DND-41 (cell line): ENCODE measurements around the gene ILK.

Experiments
- ATAC-seq: fragments of 200-7000 bp; cut with Tn5 transposase; 3 replicates; pipeline ENCODE4 v1.9.1; 2021; ENCODE audit warnings: low read depth; ENCODE audit not compliant: insufficient read depth
- DNase-seq: peaks from one replicate; pipeline ENCODE4 v3.0.0-alpha.2; 2020
- H2AFZ ChIP-seq: 2 replicates; pipeline ENCODE4 v1.6.0; 2012; ENCODE audit warnings: low read depth, low read length
- H3K27ac ChIP-seq: 2 replicates; pipeline ENCODE4 v1.5.1; 2012; ENCODE audit warnings: low read length, inconsistent platforms
- H3K27me3 ChIP-seq: fragments of 200-600 bp; sonication (generic); 2 replicates; pipeline ENCODE4 v1.6.0; 2012; ENCODE audit warnings: low read length, mild to moderate bottlenecking, inconsistent platforms; ENCODE audit not compliant: insufficient read depth, poor library complexity
- H3K36me3 ChIP-seq: 2 replicates; pipeline ENCODE4 v1.5.1; 2012; ENCODE audit warnings: low read length, inconsistent platforms; ENCODE audit not compliant: insufficient read depth
- H3K4me1 ChIP-seq: 2 replicates; pipeline ENCODE4 v1.5.1; 2012; ENCODE audit warnings: mild to moderate bottlenecking, low read length; ENCODE audit not compliant: insufficient read depth
- H3K4me2 ChIP-seq: 2 replicates; pipeline ENCODE4 v1.6.0; 2012; ENCODE audit warnings: mild to moderate bottlenecking, moderate library complexity, low read length, inconsistent platforms; ENCODE audit not compliant: insufficient read depth
- H3K4me3 ChIP-seq, 2 experiments: fragments of 200-600 bp in 1 of 2; shearing (Covaris generic) in 1 of 2; 2 replicates each; pipeline ENCODE4 v1.5.1; 2012 to 2016; ENCODE audit warnings: inconsistent platforms in 2 of 2, low read length in 2 of 2, mild to moderate bottlenecking in 2 of 2, low read depth in 1 of 2, moderate library complexity in 1 of 2
- H3K79me2 ChIP-seq: 2 replicates; pipeline ENCODE4 v1.6.0; 2012; ENCODE audit warnings: low read length, inconsistent platforms; ENCODE audit not compliant: insufficient read depth
- H3K9ac ChIP-seq: 2 replicates; pipeline ENCODE4 v1.6.0; 2012; ENCODE audit warnings: low read depth, mild to moderate bottlenecking, inconsistent platforms, low read length, moderate library complexity
- H3K9me3 ChIP-seq: 2 replicates; pipeline ENCODE4 v1.5.1; 2012; ENCODE audit warnings: low read length, moderate library complexity, mild to moderate bottlenecking, inconsistent platforms; ENCODE audit not compliant: insufficient read depth, severe bottlenecking
- H4K20me1 ChIP-seq: 2 replicates; pipeline ENCODE4 v1.6.0; 2012; ENCODE audit warnings: low read length; ENCODE audit not compliant: insufficient read depth
- EZH2 ChIP-seq: IDR thresholded peaks from 3 replicates; pipeline ENCODE4 v1.6.1; 2012; ENCODE audit warnings: borderline replicate concordance, low read depth, mild to moderate bottlenecking, moderate library complexity, low read length, inconsistent platforms; ENCODE audit not compliant: severe bottlenecking
- TF ChIP-seq, protein P1 (sequence below): IDR thresholded peaks from 2 replicates; pipeline ENCODE4 v1.5.1; 2012; ENCODE audit warnings: borderline replicate concordance, low read length, moderate library complexity, mild to moderate bottlenecking; ENCODE audit not compliant: poor library complexity, severe bottlenecking; ENCODE audit errors: extremely low read depth

Gene ILK

DNA sequence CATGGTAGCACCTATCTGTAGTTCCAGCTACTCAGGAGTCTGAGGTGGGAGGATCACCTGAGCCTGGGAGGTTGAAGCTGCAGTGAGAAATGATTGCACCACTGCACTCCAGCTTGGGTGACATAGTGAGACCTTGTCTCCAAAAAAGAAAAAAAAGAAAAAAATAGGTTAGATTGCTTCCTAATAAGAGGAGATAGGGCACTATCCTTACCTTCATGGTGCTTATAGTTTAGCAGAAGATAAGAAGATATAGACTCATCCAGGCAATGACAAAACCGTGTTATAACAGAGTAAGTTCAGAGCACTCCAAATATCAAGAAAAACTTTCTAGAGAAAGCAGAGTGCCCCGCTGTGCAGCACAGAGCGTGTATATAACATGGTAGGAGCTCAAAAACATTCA lies 42.3 kb upstream of the ILK start:
- no peak for TF ChIP-seq EZH2
- TF ChIP-seq, protein P1, sequence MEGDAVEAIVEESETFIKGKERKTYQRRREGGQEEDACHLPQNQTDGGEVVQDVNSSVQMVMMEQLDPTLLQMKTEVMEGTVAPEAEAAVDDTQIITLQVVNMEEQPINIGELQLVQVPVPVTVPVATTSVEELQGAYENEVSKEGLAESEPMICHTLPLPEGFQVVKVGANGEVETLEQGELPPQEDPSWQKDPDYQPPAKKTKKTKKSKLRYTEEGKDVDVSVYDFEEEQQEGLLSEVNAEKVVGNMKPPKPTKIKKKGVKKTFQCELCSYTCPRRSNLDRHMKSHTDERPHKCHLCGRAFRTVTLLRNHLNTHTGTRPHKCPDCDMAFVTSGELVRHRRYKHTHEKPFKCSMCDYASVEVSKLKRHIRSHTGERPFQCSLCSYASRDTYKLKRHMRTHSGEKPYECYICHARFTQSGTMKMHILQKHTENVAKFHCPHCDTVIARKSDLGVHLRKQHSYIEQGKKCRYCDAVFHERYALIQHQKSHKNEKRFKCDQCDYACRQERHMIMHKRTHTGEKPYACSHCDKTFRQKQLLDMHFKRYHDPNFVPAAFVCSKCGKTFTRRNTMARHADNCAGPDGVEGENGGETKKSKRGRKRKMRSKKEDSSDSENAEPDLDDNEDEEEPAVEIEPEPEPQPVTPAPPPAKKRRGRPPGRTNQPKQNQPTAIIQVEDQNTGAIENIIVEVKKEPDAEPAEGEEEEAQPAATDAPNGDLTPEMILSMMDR = no peak
- Histone ChIP-seq H3K79me2 (no peaks in the 10 kb centered on the region), H4K20me1 (no peaks in the 10 kb centered on the region), H3K4me3 (no peak overlapping the region), H3K36me3 (no peaks in the 10 kb centered on the region), H3K9me3 (no peaks in the 10 kb centered on the region), H3K4me2 (no peak overlapping the region), H3K9ac (no peak overlapping the region), H2AFZ (no peak overlapping the region), H3K27ac (no peak overlapping the region), H3K27me3 (no peaks in the 10 kb centered on the region), H3K4me1 (no peaks in the 10 kb centered on the region)
- ATAC-seq (no peak), DNase-seq (no peak)

DNA sequence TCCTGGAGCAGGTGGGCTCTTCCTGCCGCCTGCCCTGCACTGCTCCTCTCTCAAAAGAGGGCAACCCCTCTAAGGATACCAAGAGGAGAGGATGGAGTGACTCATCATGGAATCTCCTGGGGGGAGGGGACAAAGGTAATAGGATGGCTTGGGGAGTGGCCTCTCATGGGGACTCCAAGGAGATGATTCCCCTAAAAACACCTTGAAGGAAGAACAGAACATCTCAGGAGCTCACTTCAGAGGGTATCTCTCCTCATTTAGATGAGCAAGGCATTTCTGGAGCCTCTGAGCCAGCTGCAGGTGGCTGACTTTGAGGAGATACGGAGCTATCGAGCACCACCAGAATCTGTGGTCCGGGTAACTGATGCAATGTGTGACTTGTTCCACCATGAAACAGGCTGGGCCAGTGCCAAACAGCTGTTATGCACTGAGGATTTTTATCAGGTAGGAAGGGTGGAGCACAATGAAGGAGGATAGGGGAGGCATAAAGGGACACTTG lies 40.4 kb upstream of the ILK start:
- ATAC-seq (no peak), DNase-seq (no peak)
- Histone ChIP-seq H3K79me2 (no peaks in the 10 kb centered on the region), H3K4me1 (no peaks in the 10 kb centered on the region), H3K9me3 (no peaks in the 10 kb centered on the region), H3K27ac (no peak overlapping the region), H2AFZ (no peak overlapping the region), H3K27me3 (no peaks in the 10 kb centered on the region), H3K4me3 (no peak overlapping the region), H3K9ac (no peak overlapping the region), H3K4me2 (no peak overlapping the region), H4K20me1 (no peaks in the 10 kb centered on the region), H3K36me3 (no peaks in the 10 kb centered on the region)
- no peak for TF ChIP-seq EZH2
- TF ChIP-seq, protein P1 = no peak

DNA sequence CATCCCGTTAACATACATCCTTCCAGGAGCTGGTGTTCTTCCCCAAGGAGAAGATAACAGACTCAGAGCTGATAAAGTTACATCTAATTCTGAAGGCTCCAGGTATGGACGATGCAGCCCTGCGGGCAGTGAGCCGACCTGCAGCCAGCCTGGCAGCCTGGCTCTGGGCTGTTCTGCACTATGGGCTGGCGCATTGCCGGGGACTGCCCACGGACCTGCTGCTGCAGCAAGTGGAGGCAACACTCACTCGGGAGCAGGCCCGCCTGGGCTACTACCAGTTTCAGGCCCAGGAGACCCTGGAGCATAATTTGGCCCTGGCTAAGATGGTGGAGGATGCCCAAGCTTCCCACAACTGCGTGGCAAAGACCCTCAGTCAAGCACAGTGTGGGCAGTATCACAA lies 39.9 kb upstream of the ILK start:
- TF ChIP-seq EZH2 = no peak
- TF ChIP-seq, protein P1 = no peak
- ATAC-seq = no peak
- Histone ChIP-seq H3K4me3 (no peak overlapping the region), H3K27me3 (no peaks in the 10 kb centered on the region), H3K4me1 (no peaks in the 10 kb centered on the region), H3K27ac (no peak overlapping the region), H3K36me3 (no peaks in the 10 kb centered on the region), H3K9me3 (no peaks in the 10 kb centered on the region), H4K20me1 (no peaks in the 10 kb centered on the region), H2AFZ (no peak overlapping the region), H3K9ac (no peak overlapping the region), H3K4me2 (no peak overlapping the region), H3K79me2 (no peaks in the 10 kb centered on the region)
- no peak for DNase-seq

DNA sequence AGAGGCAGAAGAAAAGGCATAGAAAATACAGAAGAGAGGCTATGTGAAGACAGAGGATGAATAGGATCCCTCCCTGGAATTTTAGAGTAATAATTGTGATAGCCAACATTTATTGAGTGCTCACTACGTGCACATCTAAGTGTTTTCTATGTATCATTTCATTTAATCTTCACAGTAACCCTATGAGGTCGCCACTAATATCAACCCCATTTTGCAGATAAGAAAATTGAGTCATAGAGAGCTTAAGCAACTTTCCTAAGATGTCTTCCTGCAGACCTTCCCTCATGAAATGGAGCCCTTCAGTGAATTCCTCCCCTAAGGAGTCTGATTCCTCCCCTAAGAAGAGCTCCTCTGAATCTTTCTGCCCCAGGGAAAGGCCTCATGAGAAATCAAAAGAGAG lies 38.2 kb upstream of the ILK start:
- ATAC-seq (no peak), DNase-seq (no peak)
- no peaks in the 10 kb centered on the region for H3K4me1 ChIP-seq
- H3K9ac ChIP-seq = no peak overlapping the region
- no peaks in the 10 kb centered on the region for H3K27me3 ChIP-seq
- no peaks in the 10 kb centered on the region for H3K36me3 ChIP-seq
- TF ChIP-seq, protein P1 = no peak
- no peak for TF ChIP-seq EZH2
- no peak overlapping the region for H3K4me3 ChIP-seq
- no peak overlapping the region for H3K27ac ChIP-seq
- no peak overlapping the region for H2AFZ ChIP-seq
- H3K79me2 ChIP-seq = no peaks in the 10 kb centered on the region
- no peaks in the 10 kb centered on the region for H4K20me1 ChIP-seq
- no peaks in the 10 kb centered on the region for H3K9me3 ChIP-seq
- H3K4me2 ChIP-seq = no peak overlapping the region
